Erythroblast (primary cell): ENCODE results near the gene TAF10.

Source experiments
- GATA1 ChIP-seq: IDR thresholded peaks from 2 replicates; pipeline ENCODE4 v1.6.1; 2011; ENCODE audit warnings: low read depth, mild to moderate bottlenecking, control low read depth, low read length, moderate library complexity
- POLR2A ChIP-seq: IDR thresholded peaks from 2 replicates; pipeline ENCODE4 v1.6.1; 2011; ENCODE audit warnings: mild to moderate bottlenecking, low read length

- no peak for TF ChIP-seq POLR2A
- no peak for TF ChIP-seq GATA1
Measured at GRCh38 chr11:6650980-6651379, 39.0 kb upstream of the TAF10 start.
